Activated CD4-positive, alpha-beta T cell treated with anti-CD3 and anti-CD28 coated beads for 36 hours (primary cell): ENCODE measurements around the gene KIF26B. TPM values are rescaled to one million over a fixed set of nuclear protein-coding genes. Genes with fewer than 3 reads are reported as not detected.

Source experiments
- ATAC-seq: fragments of 200-7000 bp; cut with Tn5 transposase; one replicate; pipeline ENCODE4 v1.10.0; 2021; ENCODE audit warnings: mild to moderate bottlenecking, moderate library complexity
- CTCF ChIA-PET: fragments of 350-600 bp; sonication (Branson Sonifier 250); formaldehyde crosslinking; loops from one replicate; lab custom pipeline; 2021; ENCODE audit warnings: antibody characterized with exemption; lab: Charles Lee
- POLR2A ChIA-PET: fragments of 350-600 bp; sonication (Branson Sonifier 250); formaldehyde crosslinking; loops from one replicate; lab custom pipeline; 2021; ENCODE audit warnings: antibody characterized with exemption, inconsistent platforms; lab: Charles Lee
- DNase-seq: peaks from one replicate; pipeline ENCODE4 v3.0.0-alpha.2; 2020
- H3K27ac Mint-ChIP-seq: one replicate; pipeline ENCODE4 v1.8.0; 2021; ENCODE audit warnings: mixed read lengths
- H3K27me3 Mint-ChIP-seq: one replicate; pipeline ENCODE4 v1.8.0; 2021; ENCODE audit warnings: mixed read lengths
- H3K36me3 Mint-ChIP-seq: one replicate; pipeline ENCODE4 v1.8.0; 2021; ENCODE audit warnings: low read depth, mixed read lengths
- H3K4me1 Mint-ChIP-seq: one replicate; pipeline ENCODE4 v1.8.0; 2021; ENCODE audit warnings: mixed read lengths
- H3K4me3 Mint-ChIP-seq: one replicate; pipeline ENCODE4 v1.8.0; 2021; ENCODE audit warnings: mild to moderate bottlenecking, moderate library complexity, mixed read lengths
- H3K9me3 Mint-ChIP-seq: one replicate; pipeline ENCODE4 v1.8.0; 2021; ENCODE audit warnings: low read depth, mixed read lengths
- intact Hi-C, 2 experiments: fragments of 100-400 bp; cut with DNase I in 1 of 2; cut with micrococcal nuclease in 1 of 2; formaldehyde crosslinking; loops; one replicate each; pipeline versions ENCODE4 v1.14.2 to v1.15.1; 2022 to 2024; cut with DNase I, micrococcal nuclease
- total RNA-seq, 2 experiments: library from RNA; stranded (reverse); gene quantifications; one replicate each; pipeline ENCODE4 v1.2.3, GENCODE V29; 2021

The KIF26B gene
- total RNA-seq, 2 experiments from 2014 or later: 0.16 to 0.23 TPM

GRCh38 chr1:245156736-245157505, 2.1 kb downstream of the KIF26B start:
- H3K36me3 Mint-ChIP-seq: no peaks in the 10 kb centered on the region
- no peak overlapping the region for H3K27ac Mint-ChIP-seq
- DNase-seq (peak; percentile 40), ATAC-seq (no peak)
- intact Hi-C loops: loop anchor here (1.0 to 10.0 kb wide), 9 partner anchors 120 to 1542 kb away; no protein-coding TSS in a partner anchor
- CTCF ChIA-PET: interaction anchor here (0.6 to 3.7 kb wide), 9 partner anchors 10 to 1006 kb away, joined by 3 to 11 read pairs (median 3); no protein-coding TSS in a partner anchor
- H3K4me1 Mint-ChIP-seq: peaks cover 25% of the 10 kb centered on the region
- H3K9me3 Mint-ChIP-seq: no peaks in the 10 kb centered on the region
- POLR2A ChIA-PET: no interaction called here
- H3K27me3 Mint-ChIP-seq: peaks cover 53% of the 10 kb centered on the region
- H3K4me3 Mint-ChIP-seq: peak overlapping the region; percentile 52

GRCh38 chr1:245158913-245159312, 4.1 kb downstream of the KIF26B start:
- H3K27ac Mint-ChIP-seq: no peak overlapping the region
- H3K9me3 Mint-ChIP-seq: no peaks in the 10 kb centered on the region
- CTCF ChIA-PET: no interaction called here
- POLR2A ChIA-PET: no interaction called here
- peaks cover 42% of the 10 kb centered on the region for H3K27me3 Mint-ChIP-seq
- ATAC-seq (no peak), DNase-seq (no peak)
- intact Hi-C loops: loop anchor here (5.0 to 10.0 kb wide), 5 partner anchors 118 to 1318 kb away; no protein-coding TSS in a partner anchor
- H3K4me3 Mint-ChIP-seq: no peak overlapping the region
- no peaks in the 10 kb centered on the region for H3K36me3 Mint-ChIP-seq
- H3K4me1 Mint-ChIP-seq: peaks cover 16% of the 10 kb centered on the region

GRCh38 chr1:245160288-245160687, 5.5 kb downstream of the KIF26B start:
- ATAC-seq: no peak
- Mint-ChIP-seq H3K27ac (no peak overlapping the region), H3K27me3 (peaks cover 43% of the 10 kb centered on the region), H3K9me3 (no peaks in the 10 kb centered on the region), H3K4me1 (peaks cover 11% of the 10 kb centered on the region), H3K4me3 (no peak overlapping the region), H3K36me3 (no peaks in the 10 kb centered on the region)
- POLR2A ChIA-PET: no interaction called here
- no peak for DNase-seq
- intact Hi-C loops: no loop called here
- CTCF ChIA-PET: interaction anchor here (0.6 kb wide), 1 partner anchor 33 kb away, joined by 3 read pairs; no protein-coding TSS in a partner anchor

- peaks cover 43% of the 10 kb centered on the region for H3K27me3 Mint-ChIP-seq
- H3K4me1 Mint-ChIP-seq: peaks cover 6% of the 10 kb centered on the region
- ChIA-PET POLR2A (no interaction called here), CTCF (no interaction called here)
- ATAC-seq: no peak
- DNase-seq: no peak
- H3K27ac Mint-ChIP-seq: no peak overlapping the region
- H3K36me3 Mint-ChIP-seq: no peaks in the 10 kb centered on the region
- H3K4me3 Mint-ChIP-seq: no peak overlapping the region
- no peaks in the 10 kb centered on the region for H3K9me3 Mint-ChIP-seq
- intact Hi-C loops: no loop called here
Measured at GRCh38 chr1:245160741-245161400, 6.1 kb downstream of the KIF26B start.

- no peak overlapping the region for H3K4me3 Mint-ChIP-seq
- H3K36me3 Mint-ChIP-seq: no peaks in the 10 kb centered on the region
- no peaks in the 10 kb centered on the region for H3K9me3 Mint-ChIP-seq
- CTCF ChIA-PET: no interaction called here
- DNase-seq (no peak), ATAC-seq (no peak)
- POLR2A ChIA-PET: no interaction called here
- intact Hi-C loops: no loop called here
- peaks cover 9% of the 10 kb centered on the region for H3K4me1 Mint-ChIP-seq
- H3K27me3 Mint-ChIP-seq: peaks cover 50% of the 10 kb centered on the region
- H3K27ac Mint-ChIP-seq: no peak overlapping the region
Measured at GRCh38 chr1:245161866-245162265, 7.1 kb downstream of the KIF26B start.

- intact Hi-C loops: no loop called here
- Mint-ChIP-seq H3K4me1 (peaks cover 3% of the 10 kb centered on the region), H3K27ac (no peak overlapping the region), H3K27me3 (peaks cover 45% of the 10 kb centered on the region), H3K9me3 (no peaks in the 10 kb centered on the region), H3K4me3 (no peak overlapping the region), H3K36me3 (no peaks in the 10 kb centered on the region)
- DNase-seq: no peak
- CTCF ChIA-PET: interaction anchor here (0.7 to 2.7 kb wide), 2 partner anchors 10 to 570 kb away, joined by 3 to 11 read pairs; partner anchors contain the start of gene KIF26B
- POLR2A ChIA-PET: no interaction called here
- ATAC-seq: no peak
Measured at GRCh38 chr1:245166471-245166885, 11.7 kb downstream of the KIF26B start.

GRCh38 chr1:245168086-245168485, 13.3 kb downstream of the KIF26B start:
- no peak for DNase-seq
- ATAC-seq: no peak
- CTCF ChIA-PET: interaction anchor here (2.7 kb wide), 1 partner anchor 11 kb away, joined by 11 read pairs; the partner anchor contains the start of gene KIF26B
- Mint-ChIP-seq H3K9me3 (no peaks in the 10 kb centered on the region), H3K36me3 (no peaks in the 10 kb centered on the region), H3K27ac (no peak overlapping the region), H3K27me3 (peaks cover 47% of the 10 kb centered on the region), H3K4me1 (peaks cover 3% of the 10 kb centered on the region), H3K4me3 (no peak overlapping the region)
- intact Hi-C loops: no loop called here
- POLR2A ChIA-PET: no interaction called here

- ChIA-PET CTCF (no interaction called here), POLR2A (no interaction called here)
- Mint-ChIP-seq H3K9me3 (no peaks in the 10 kb centered on the region), H3K4me1 (peaks cover 3% of the 10 kb centered on the region), H3K27ac (no peak overlapping the region), H3K27me3 (peaks cover 44% of the 10 kb centered on the region), H3K36me3 (no peaks in the 10 kb centered on the region), H3K4me3 (no peak overlapping the region)
- ATAC-seq (no peak), DNase-seq (no peak)
- intact Hi-C loops: no loop called here
Measured at GRCh38 chr1:245168906-245169305, 14.1 kb downstream of the KIF26B start.

- H3K9me3 Mint-ChIP-seq: no peaks in the 10 kb centered on the region
- intact Hi-C loops: no loop called here
- no peak overlapping the region for H3K27ac Mint-ChIP-seq
- ChIA-PET CTCF (no interaction called here), POLR2A (no interaction called here)
- no peaks in the 10 kb centered on the region for H3K36me3 Mint-ChIP-seq
- no peak for ATAC-seq
- H3K27me3 Mint-ChIP-seq: peaks cover 42% of the 10 kb centered on the region
- H3K4me1 Mint-ChIP-seq: peaks cover 3% of the 10 kb centered on the region
- H3K4me3 Mint-ChIP-seq: no peak overlapping the region
- DNase-seq: no peak
Measured at GRCh38 chr1:245169376-245169775, 14.6 kb downstream of the KIF26B start.

- no peak overlapping the region for H3K4me3 Mint-ChIP-seq
Measured at GRCh38 chr1:245172026-245172425, 17.2 kb downstream of the KIF26B start.

GRCh38 chr1:245172829-245173228, 18.0 kb downstream of the KIF26B start:
- CTCF ChIA-PET: interaction anchor here (1.6 kb wide), 1 partner anchor 16 kb away, joined by 4 read pairs; no protein-coding TSS in a partner anchor
- POLR2A ChIA-PET: no interaction called here
- ATAC-seq: no peak

More at GRCh38 chr1:245172026-245172425, 17.2 kb downstream of the KIF26B start:
- ATAC-seq (no peak), DNase-seq (no peak)
- Mint-ChIP-seq H3K4me1 (no peaks in the 10 kb centered on the region), H3K9me3 (no peaks in the 10 kb centered on the region), H3K36me3 (no peaks in the 10 kb centered on the region), H3K27me3 (peaks cover 24% of the 10 kb centered on the region), H3K27ac (no peak overlapping the region)
- POLR2A ChIA-PET: no interaction called here
- CTCF ChIA-PET: interaction anchor here (1.6 kb wide), 1 partner anchor 16 kb away, joined by 4 read pairs; no protein-coding TSS in a partner anchor
- intact Hi-C loops: no loop called here

More at GRCh38 chr1:245172829-245173228, 18.0 kb downstream of the KIF26B start:
- intact Hi-C loops: no loop called here
- H3K36me3 Mint-ChIP-seq: no peaks in the 10 kb centered on the region
- H3K27me3 Mint-ChIP-seq: peaks cover 17% of the 10 kb centered on the region
- no peak overlapping the region for H3K27ac Mint-ChIP-seq
- H3K9me3 Mint-ChIP-seq: no peaks in the 10 kb centered on the region
- H3K4me3 Mint-ChIP-seq: no peak overlapping the region
- DNase-seq: no peak
- H3K4me1 Mint-ChIP-seq: no peaks in the 10 kb centered on the region
